GM18868 (cell line): ENCODE data around the gene IGSF3.
"Not testable (repeated sequence)": the region's sequence is repeated elsewhere in the genome, so short reads cannot be mapped to it uniquely, and the experiment has no call there.

Experiments used
- ATAC-seq: cut with Tn5 transposase; IDR thresholded peaks from one replicate; pipeline ENCODE4 v1.9.1; 2021; ENCODE audit warnings: mild to moderate bottlenecking, moderate library complexity; ENCODE audit not compliant: unreplicated experiment

The IGSF3 gene

DNA sequence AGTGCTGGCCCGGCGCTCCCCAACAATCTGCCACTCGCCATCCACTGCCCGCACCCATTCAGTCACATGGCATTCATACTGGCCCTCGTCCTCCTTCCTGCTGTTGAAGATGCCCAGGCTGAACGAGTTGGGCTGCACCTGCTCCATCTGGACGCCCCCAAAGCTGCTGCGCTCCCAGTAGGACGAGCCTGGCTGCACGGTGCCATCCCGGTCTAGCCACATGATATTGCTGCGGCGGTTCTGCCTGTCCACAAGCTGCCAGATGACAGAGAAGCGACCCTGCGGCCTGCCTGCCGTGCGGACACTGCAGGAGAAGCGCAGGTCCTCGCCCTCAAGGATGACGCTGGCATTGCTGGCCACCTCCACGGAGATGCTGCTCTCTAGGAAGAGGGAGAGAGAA lies 63.9 kb downstream of the IGSF3 start:
- not testable (repeated sequence) for ATAC-seq

DNA sequence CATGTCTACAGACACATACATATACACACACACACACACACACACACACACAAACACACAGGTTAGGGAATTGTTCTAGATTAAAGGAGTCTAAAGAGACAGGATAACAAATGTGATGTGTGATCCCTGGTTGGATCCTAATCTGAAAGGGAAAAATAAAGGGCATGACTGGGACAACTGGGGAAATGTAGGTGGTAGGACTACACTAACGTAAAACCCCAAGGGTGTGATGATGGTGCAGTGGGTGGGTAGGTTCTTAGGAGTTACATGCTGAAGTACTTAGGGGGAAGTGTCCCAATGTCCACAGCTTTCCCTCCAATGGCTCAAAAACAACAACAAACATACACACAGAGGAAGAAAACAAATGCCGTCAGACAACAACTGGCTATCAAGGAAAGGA lies 68.2 kb downstream of the IGSF3 start:
- ATAC-seq = not testable (repeated sequence)

GRCh38 chr1:116598420-116599036 lies 69.0 kb downstream of the IGSF3 start:
- not testable (repeated sequence) for ATAC-seq

DNA sequence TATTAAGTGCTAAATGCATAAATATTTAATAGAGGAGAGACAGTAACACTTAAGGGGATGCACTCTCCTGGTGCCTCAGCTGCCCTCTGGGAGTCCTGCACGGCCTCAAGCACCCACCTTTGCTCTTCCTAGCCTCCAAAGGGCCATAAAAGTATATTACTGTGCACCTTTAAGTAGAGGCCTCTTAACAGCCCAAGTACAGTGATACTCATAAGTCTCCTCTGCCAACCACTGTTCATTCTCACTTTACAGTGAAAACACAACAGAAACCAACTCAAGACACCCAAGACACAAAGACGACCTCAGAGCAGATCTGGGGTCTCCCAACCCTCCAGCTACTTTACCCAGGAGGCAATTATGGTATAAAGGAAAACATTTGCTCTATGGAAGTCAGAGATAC lies 70.1 kb downstream of the IGSF3 start:
- ATAC-seq = peak; percentile 80

DNA sequence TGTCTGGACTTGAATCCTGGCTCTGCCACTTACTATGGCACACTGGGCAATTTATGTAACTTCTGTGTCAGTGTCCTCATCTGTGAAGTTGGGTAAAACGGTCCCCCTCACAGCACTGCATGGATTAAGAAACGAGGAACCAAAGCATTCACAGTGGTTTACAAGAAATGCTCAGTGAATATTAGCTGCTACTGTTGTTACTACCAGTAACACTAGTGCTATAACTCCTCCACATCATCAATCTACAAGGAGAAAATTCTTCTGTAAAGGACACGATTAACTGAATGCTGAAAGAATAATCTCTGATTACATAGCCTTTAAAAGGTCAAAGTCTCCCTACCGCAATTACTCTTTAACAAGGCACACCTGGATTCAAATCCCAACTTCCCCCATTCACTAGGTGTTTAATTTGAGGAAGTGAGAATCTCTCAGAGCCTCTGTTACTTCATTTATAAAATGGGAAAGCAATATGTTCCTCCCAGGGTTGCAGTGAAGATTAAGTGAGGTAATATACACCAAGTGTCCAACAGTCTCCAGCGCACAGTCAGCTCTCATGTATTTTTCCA lies 70.7 kb downstream of the IGSF3 start:
- ATAC-seq = not testable (repeated sequence)

DNA sequence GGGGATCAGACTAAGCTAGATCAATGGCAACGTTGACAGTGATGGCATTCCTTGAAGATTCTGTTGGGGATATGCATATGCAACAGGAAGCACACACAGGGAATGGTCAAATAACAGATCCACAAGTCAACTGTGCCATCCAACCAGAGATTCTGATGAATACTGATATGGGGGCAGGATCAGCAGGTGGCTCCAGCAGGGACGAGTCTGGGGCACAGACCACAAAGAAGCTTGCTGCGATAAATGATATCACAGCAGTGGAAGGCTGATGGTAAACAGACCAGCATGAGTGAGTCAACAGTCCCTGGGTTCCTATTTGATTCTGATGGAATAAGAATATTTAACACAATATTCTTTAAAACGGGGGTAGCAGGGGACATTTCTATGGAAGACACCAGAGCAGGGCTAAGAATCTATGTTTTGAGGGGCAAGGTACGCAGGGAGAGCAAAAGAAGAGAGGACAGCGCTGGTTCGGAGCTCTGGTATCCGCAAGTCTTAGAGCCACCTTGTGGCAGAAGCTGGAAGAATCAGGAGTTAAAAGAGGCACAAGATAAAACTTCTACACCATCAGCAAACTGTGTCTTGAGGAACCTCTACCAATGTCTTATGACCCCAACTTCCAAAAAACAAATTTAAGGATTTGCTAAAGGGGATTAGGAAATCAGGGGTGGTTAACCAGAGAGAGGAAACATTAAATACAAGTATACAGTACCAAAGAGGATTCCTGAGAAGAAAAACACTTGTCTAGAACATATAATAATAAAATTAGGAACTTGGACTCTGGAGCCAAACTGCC lies 71.4 kb downstream of the IGSF3 start:
- peak; percentile 48 for ATAC-seq

DNA sequence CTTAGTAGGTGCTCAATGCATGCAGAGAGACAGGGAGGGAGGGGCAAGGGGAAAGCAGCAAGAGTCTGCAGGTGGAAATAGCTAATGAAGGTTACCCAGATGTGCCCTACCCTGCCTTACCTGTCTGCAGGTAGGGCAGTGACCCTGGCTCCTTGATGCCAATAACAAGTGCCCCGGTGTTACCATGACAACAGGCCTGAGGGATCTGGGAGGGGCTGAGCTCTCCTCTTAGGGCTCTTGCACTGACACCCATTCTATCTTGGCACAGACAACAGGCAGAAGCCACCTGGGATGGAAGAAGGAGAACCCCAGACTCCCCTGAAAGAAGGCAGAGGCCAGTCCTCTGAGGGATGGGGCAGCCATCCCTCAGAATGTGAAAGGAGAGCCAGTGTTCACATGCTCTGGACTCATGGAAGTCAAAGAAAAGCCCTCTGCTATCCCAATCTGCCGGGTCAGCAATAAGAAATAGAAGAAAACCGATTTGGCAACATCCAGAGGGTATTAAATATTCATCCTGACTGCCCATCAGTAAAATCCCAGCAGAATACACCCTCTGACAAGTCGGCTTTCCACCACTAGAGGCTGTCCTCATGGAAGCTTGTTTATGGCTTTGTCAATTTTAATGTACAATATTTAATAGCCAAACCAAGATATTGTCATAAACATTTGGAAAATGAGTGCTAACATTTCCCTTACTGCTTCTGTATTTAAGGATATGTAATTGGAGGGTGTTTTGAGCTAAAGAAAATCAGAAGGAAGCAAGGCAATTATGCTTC lies 72.3 kb downstream of the IGSF3 start:
- not testable (repeated sequence) for ATAC-seq

DNA sequence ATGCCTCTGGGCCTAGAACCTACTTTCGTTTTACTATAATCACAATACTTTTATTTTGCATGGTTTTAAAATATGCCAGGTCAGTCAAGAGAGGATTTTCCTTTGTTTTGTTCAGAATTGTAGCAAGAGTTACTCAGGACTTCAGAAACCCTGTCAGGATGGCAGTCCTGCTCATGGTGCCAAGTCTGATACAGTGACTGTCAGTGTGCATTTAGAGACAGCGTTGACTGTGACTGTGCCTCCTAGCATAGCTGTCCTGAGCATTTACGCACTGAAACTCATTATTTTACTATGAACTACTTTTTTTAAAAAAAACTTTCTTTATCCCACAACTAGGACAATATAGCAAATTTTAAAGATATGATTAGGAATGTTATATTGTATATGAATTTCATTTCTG lies 73.6 kb downstream of the IGSF3 start:
- not testable (repeated sequence) for ATAC-seq

GRCh38 chr1:116593401-116593800 lies 74.1 kb downstream of the IGSF3 start:
- ATAC-seq = not testable (repeated sequence)

DNA sequence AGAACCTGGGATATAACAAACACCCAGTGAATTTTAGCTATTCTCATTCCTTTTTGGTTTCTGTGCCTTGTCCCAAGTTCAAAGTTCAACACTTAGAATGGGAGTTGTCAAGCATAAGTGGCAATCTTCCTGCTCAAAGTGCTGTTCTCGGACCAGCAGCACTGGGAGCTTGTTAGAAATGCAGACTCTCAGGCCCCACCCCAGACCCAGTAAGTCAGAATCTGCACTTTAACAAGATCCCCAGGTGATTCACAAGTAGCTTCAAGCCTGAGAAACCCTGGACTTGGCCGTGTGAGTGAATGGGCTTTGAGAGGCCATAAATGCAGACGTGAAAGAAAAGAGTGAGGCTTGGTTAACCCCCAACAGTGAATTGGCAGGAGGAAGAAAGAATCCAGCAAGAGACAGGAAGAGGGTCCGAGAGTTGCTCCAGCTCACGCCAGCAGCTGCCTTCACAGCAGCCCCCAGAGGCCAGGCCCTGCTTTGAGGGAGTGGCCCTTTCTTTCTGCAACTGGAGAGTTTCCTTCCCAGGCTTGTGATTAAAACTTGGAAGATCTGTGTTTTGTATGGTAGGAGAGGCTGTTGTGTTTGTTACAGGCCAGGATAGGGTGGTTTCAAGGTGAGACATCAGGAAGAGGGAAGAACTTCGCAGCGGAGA lies 75.5 kb downstream of the IGSF3 start:
- ATAC-seq = not testable (repeated sequence)

GRCh38 chr1:116591006-116591950 lies 76.3 kb downstream of the IGSF3 start:
- not testable (repeated sequence) for ATAC-seq

- ATAC-seq = not testable (repeated sequence)
Observed at GRCh38 chr1:116590359-116591005, 77.1 kb downstream of the IGSF3 start.

DNA sequence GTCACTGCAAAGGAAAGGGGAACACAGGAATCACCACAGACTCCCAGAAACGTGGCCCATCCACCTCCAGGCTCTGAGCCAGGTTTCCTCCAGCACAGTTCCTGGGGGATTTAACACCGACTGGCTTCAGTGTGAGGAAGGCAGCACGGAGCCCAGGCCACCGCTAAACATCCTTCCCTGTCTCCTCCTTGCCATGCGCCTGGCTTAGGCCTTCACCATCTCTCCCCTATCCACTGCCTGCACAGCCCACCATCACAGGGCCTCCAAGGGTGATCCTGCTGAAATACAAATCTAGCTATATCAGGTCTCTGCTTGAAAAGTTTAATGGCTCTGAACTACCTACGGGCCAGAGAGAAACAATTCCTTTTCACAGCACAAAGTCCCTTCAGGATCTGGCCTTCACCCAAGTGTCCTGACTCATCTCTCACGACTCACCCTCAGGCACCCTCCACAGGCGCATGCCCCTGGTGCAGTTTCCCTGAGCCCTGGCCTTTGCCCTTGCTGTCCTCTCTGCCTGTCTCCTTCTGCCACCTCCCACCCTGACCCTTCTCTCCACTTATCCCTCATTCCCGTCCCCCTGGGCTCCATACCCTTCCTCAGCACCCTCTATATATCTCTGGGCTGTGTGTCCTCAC lies 78.3 kb downstream of the IGSF3 start:
- ATAC-seq = not testable (repeated sequence)

DNA sequence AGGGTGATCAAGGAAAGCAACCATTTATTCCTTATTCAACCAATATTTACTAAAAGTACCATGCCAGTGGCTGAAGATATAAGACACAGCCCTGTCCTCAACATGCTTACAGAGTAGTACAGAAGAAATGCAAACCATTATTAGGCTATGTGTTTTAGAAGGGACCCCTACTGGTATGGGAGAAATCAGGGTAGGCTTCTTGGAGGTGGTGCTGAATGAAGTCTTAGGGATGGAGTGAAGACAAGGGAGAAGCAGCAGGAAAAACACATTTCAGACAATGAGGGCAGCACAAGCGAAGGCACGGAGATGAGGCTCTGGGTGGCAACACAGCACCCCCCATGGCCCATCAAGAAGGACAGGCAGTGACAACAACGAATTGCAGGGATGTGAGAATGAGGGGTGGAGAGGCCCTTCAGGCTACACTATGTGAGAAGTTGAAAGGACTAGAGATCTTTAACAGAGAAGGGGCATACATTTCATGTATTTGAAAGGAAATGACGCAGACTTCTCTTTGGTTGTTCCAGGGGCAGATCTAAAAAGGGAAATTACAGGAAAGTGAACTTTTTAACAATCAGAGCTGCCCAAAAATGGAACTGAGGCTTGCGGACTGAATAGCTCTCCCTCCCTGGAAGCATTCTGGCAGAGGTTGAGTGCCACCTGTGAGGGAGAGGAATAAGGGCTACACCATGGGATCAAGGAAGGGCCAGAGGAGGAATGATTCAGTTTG lies 79.9 kb downstream of the IGSF3 start:
- ATAC-seq = no peak

DNA sequence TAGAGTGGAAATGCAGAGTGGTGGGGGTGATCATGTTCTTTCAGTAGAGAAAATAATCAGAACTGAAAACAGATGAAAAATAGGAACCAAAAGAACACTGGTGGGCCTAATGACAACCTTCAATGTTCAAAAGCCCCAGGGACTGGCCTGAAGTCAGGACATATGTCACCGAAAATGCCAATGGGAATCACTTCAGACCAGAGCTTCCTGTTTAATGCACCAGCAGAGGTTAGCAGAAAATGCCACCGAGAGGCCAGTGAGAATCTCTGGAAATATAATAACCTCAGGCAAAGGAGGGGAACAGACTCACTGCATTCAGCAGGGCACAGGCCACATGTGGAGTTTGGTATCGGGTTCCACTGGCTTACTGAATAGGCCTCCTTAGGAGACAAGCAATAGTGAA lies 80.8 kb downstream of the IGSF3 start:
- peak; percentile 68 for ATAC-seq

DNA sequence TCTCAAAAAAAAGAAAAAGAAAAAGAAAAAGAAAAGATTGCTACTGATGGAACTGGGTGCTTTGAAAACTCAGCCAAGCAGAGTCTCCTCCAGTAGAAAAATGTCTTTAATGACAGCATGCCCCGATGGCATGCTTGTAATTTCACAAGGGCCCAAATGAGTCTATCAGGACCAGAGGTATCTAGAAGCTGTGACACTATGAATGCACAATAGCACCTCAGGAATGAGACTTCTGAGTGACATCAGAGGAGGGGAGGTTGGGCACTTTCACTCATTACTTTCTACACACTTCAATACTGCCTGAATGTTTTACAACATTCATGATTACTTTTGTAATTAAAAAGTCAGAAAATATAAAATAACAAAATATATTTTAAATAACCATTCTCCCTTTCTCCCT lies 81.6 kb downstream of the IGSF3 start:
- ATAC-seq = peak; percentile 49

GRCh38 chr1:116581323-116581885 lies 86.1 kb downstream of the IGSF3 start:
- ATAC-seq = no peak
